TTC549 (cell line): ENCODE measurements around the gene HMGN2.
"Not testable (repeated sequence)": the region's sequence is repeated elsewhere in the genome, so short reads cannot be mapped to it uniquely, and the experiment has no call there.

Experiments used
- FAIRE-seq: peaks from 2 replicates; lab custom pipeline; 2012; peaks lifted over from hg19 to GRCh38; lab: Jason Lieb, UNC

HMGN2 gene

DNA sequence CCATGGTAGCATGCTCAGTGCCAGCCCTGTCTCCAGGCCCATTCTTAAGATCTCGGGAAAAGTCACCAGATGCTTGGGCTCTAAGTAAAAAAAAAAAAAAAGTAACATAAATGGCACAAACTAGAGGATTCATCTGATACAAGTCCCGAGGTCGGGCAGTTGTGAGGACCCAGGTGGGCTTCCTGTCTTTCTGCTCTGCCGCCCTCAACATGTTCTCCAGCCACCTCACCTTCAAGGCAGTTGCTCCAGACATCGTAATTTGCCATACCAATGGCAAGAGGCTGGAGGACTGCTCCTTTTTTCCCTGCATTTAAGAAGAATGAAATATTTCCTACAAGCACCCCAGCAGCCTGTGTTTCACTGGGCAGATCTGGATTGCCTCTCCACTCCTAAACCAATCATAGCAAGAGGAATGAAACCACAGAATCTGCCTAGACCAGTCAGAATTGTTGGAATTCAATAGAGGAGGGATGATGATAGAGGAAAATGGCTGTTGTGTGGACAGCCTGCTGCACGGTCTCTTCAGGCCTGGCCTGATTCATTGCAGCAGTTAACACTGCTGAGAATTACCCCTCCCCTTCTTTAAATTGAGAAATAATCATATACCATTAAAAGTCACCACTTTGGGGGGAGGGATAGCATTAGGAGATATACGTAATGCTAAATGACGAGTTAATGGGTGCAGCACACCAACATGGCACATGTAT lies 5.4 kb downstream of the HMGN2 start:
- peak; percentile 74 for FAIRE-seq

DNA sequence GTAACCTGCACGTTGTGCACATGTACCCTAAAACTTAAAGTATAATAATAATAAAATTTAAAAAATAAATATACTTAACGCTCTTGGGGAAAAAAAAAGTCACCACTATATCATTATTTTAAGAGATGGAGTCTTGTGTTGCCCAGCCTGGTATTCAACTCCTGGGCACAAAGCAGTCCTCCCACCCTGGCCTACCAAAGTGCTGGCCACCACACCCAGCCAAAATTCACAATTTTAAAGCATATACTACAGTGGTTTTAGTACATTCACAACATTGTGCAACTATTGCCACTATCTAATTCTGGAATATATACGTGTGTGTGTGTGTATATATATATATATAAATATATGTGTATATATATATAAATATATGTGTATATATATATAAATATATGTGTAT lies 5.9 kb downstream of the HMGN2 start:
- peak; percentile 55 for FAIRE-seq

DNA sequence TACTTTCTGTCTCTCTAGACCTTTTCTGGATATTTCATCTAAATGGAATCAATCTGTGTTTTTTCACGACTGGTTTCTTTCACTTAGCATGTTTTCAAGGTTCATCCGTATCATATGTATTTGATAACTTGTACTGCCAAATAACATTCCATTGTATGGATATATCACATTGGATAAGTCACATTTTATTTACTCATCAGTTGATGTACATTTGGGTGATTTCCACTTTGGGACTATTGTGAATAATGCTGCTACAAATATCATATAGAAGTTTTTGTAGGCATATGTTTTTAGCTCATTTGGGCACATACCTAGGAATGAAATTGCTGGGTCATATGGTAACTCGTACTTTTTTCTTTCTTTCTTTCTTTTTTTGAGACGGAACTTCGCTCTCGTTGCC lies 6.7 kb downstream of the HMGN2 start:
- no peak for FAIRE-seq

DNA sequence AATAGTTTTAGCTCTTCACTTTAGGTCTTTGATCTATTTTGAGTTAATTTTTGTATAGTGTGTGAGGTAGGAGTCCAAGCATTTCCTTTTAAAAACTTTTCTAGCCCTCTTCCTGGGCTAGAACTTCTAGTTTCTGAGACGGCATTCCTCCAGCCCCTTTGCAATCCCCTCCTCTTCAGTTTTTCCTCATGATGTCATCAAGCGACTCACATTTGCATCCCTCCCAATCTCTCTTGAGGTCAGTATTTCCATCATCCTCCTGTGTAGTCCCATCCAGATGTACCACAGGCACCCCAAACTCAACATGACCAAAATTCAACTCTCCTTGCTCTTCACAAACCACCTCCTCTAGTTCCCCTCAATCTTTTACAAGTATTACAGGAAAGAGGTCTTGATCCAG lies 10.7 kb downstream of the HMGN2 start:
- no peak for FAIRE-seq

DNA sequence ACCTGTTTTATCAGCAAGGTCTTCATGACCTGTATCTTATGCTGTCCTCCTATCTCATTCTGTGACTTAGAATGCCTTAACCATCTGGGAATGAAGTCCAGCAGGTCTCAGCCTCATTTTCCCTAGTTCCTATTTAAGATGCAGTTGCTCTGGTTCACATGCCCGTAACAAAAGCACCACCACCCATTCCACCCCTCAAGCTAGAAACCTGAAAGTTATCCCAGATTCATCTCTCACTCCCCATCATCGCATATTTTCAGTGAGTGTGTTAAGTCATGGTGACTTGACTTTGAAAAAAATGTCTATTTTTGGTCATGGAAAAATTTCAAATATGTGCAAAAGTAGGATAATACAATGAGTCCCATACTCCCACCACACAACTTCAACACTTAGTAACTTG lies 11.7 kb downstream of the HMGN2 start:
- FAIRE-seq = no peak

DNA sequence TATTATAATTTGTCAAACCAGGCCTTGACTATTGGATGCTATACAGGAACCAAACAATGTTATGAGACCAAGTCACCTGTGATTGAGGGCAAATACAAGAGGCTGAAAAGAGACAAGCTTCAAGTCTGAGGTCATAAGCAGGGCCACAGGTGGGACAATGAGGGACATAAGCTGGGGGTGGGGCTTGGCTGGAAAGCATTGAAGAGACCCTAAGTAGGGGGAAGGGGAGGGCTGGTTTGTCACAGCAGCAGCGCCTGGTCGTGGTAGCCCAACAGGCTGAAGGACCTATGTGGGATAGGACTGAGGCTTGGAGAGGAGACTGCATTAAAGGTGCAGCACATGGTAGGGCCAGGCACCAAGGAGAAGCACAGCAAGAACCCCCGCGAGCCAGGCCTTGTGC lies 17.9 kb downstream of the HMGN2 start:
- no peak for FAIRE-seq

DNA sequence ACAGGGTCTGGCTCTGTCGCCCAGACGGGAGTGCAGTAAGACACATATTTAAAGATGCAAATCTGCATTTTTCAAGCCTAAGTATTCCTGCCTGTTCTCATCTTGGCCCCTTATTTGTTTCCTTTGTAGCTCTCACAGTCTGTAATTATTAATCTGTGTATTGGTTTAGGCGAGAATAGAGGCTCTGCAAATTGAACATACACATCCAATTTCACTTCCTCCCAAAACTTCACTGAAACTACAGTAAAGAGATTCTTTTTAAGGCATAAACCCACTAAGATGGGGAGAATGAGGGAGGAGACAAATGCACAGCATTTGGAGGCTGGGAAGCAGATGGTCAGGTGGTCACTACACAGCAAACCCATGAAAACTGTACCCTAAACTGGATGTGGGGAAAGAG lies 21.0 kb downstream of the HMGN2 start:
- no peak for FAIRE-seq

DNA sequence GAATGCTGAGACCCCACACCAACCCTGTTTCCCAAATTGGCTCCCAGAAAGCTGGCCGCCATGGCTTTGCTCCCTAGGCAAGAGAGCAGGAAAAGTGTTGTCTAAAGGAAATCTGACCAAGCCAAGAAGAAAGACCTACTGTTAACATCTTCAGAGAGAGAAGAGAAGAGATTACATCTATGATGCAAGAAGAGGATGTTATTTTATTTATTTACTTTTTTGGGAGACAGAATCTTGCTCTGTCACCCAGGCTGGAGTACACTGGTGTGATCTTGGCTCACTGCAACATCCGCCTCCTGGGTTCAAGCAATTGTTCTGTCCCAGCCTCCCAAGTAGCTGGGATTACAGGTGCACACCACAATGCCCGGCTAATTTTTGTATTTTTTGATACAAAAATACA lies 21.7 kb downstream of the HMGN2 start:
- no peak for FAIRE-seq

DNA sequence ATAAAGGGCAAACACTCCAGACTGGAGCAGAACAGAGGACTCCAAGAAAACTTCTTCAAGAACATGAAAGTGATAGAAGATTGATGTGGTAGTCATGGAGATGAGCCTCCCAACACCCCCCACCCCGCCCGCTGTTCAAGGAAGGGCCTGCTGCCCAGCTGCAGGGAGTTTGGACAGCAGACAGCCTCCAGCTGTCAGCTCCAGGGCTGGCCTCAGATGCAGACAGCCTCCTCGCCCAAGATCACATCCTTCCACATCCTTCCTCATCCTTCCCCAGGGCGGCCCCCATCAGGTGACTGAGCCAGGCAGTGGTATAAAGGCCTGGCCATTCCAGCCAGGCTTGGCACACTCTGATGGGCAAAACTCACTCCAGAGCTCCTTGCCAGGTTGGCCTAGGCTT lies 24.6 kb downstream of the HMGN2 start:
- FAIRE-seq = no peak

DNA sequence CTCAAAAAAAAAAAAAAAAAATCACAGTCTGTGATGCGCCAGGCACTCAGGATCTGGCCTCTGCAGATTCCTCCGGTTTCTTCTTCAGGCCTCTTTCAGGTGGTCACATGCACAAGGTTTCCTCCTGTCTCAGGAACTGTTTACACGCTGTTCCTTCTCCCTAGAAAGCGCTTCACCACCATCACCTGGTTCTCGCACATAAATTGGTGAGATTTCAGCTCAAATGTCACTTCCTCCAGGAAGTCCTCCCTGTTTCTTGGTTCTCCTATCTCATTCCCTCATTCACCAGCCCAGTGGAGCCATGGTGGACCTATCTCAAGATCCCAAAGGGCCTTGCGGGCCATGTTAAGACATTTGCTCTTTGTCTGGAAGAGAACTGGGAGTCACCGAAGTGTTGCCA lies 26.7 kb downstream of the HMGN2 start:
- FAIRE-seq = no peak

DNA sequence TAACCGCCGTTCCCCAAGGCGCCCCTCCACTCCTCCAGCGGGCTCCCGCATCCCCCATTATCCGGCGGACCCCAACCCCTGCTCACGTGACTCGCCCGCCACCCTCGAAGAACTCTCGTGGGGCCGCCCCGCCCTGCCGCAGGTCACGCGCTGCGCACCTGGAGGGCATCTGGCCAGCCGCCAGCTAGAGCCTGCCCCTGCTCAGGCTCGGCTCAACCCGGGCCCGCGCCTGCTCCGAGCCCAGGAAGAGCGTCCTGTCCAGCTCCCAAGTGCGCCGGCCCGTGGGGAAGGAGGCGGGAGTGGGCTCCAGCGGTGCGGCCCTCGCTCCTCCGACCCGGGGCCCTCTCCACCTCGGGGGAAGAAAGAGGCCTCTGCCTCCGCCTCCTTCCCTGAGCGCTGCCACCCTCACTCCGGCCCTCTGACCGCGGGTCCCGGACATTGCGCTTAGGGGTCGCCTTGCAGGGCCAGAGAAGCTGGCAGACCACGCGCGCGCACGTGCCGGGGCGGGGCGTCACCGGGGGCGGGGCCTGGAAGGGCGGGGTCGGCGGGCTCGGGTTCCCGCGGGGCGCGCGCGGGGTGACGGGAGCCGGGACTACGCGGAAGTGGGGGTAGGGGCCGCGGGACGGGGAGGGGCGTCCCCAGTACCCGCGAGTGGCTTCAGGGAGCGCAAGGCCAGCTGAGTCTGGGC lies 28.4 kb downstream of the HMGN2 start:
- FAIRE-seq = no peak

DNA sequence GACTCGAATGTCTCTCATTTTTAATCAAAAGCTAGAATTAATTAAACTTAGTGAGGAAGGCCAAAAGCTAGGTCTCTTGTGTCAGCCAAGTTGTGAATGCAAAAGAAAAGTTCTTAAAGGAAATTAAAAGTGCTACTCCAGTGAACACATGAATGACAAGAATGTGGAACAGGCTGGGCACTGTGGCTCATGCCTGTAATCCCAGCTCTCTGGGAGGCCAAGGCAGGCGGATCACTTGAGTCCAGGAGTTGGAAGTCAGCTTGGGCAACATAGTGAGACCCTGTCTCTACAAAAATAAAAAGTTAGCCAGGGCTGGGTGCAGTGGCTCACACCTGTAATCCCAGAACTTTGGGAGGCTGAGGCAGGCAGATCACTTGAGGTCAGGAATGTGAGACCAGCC lies 38.5 kb downstream of the HMGN2 start:
- FAIRE-seq = not testable (repeated sequence)

DNA sequence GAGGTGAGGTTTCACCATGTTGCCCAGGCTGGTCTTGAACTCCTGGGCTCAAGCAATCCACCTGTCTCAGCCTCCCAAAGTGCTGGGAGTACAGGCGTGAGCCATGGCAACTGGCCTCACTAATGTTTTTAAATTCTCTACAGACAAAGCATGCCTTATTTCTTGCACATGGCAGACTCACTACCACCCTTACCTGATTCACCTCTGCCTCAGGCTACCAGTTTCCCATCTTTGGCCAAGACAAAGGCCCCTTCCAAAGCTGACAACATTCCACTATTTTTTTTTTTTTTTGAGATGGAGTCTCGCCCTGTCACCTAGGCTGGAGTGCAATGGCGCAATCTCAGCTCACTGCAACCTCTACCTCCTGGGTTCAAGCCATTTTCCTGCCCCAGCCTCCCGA lies 43.6 kb downstream of the HMGN2 start:
- not testable (repeated sequence) for FAIRE-seq

DNA sequence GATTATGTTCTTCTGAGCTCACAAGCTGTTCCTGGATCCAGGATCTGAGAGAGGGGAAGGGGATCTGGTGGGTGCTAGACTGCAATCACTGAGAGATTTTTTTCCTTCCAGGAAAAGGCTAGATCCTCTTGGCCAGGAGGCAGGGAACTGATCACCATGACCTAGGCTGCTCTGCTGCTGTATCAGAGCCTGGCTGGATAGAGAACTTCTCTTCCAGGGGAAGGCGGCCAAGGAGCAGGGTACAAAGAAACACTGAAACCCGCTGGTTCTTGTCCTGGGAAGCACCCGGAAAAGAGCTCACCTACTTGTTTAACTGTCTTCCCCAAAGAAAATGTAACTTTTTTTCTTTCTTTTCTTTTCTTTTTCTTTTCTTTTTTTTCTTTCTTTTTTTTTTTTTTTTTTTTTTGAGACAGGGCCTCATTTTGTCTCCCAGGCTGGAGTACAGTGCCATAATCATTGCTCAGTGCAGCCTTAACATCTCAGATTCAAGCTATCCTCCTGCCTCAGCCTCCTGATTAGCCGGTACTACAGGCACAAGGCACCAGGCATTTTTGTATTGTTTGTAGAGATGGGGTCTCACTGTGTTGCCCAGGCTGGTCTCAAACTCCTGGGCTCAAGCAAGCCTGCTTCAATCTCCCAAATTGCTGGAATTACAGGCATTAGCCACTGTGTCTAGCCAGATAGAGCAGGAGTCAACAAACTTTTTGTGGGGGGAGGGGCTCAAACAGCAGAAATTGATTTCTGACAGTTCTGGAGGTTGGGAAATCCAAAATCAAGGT lies 44.9 kb downstream of the HMGN2 start:
- no peak for FAIRE-seq

DNA sequence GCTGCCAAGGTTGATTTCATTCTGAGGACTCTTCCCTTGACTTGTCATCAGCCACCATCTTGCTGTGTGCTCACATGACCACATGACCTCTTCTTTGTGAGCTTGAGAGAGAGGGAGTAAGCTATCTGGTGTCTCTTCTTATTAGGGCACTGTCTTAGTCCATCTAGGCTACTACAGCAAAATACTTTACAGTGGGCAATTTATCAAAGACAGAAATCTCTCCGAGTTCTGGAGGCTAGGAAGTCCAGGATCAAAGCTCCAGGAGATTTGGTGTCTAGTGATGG lies 45.5 kb downstream of the HMGN2 start:
- FAIRE-seq = no peak

DNA sequence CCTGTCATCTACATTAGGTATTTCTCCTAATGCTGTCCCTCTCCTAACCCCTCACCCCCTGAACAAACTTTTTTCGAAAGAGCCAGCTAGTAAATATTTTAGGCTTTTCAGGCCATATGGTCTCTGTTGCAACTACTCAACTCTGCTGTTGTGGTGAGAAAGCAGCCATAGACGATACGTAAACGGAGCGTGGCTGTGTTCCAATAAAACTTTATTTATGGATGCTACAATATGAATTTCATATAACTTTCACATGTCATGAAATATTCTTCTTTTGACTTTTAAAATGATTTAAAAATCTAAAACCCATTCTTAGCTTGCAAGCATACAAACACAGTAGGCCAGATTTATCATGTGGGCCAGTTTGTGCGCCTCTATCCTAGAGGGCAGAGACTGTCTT lies 46.1 kb downstream of the HMGN2 start:
- FAIRE-seq = no peak

DNA sequence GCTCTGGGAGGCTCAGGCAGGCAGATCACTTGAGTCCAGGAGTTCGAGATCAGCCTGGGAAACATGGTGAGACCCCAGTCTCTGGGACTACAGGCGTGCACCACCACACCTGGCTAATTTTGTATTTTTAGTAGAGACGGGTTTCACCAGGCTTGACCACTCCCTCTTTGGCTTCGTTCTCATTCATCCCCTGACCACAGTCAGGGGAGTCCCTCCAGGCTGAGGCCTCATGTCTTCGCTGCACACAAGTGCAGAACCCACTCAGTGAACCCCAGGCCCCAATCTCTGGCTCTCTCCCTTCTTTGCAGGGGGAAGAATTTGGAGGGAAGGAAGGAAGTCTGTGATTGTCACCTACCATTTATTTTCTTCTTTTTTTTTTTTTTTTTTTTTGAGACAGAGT lies 48.1 kb downstream of the HMGN2 start:
- FAIRE-seq = no peak

DNA sequence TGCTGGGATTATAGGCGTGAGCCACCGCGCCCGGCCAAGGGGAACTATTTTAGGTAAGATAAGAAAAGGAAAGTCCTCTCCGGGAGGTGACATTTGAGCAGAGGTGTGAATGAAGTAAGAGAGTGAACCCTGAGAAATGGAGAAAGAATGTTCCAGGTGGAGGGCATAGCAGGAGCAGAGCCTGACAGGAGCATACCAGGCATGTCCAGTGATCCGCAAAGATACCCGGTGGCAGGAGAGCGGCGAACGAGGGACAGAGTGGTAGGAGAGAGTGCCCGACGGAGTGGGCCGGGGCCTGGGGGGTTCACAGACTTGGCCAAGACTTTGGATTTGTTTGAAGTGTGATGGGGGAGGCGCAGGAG lies 49.4 kb downstream of the HMGN2 start:
- no peak for FAIRE-seq

DNA sequence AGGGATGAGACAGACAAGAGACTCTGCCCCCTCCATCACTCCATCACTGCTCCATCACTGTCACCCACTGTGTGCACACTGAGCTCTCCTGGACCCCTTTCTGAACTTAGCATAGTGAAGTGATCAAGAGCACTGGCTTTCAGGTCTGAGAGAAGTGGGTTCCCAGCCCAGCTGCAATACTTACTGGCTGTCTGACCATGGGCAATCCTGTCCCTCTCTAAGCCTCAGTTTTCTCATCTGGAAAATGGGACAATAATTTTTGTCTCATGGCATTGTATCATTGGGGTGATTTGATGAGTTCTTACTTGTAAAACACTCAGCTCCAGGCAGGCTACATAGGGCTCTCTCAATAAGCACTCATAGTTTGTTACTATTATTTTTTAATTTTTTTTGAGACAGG lies 49.8 kb downstream of the HMGN2 start:
- no peak for FAIRE-seq

DNA sequence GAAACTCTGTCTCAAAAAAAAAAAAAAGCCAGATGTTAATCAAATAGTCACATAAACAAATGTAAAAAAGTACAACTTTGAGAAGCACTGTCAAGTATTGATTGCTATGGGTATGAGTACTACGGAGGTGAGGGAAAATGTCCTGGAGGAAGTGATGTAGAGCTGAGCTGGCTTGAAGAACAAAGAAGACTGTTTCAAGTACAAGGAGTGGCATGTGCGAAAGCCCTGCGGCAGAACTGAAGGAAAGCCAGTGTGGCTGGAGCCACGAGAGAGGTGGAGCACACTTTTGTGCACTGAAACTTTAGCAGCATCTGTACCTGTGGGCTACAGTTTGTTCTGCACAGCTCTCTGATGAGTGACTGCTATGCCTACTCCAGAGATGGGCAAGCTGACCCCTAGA lies 51.9 kb downstream of the HMGN2 start:
- FAIRE-seq = no peak
